ENCODE data around the gene USP38.

Gene USP38

DNA sequence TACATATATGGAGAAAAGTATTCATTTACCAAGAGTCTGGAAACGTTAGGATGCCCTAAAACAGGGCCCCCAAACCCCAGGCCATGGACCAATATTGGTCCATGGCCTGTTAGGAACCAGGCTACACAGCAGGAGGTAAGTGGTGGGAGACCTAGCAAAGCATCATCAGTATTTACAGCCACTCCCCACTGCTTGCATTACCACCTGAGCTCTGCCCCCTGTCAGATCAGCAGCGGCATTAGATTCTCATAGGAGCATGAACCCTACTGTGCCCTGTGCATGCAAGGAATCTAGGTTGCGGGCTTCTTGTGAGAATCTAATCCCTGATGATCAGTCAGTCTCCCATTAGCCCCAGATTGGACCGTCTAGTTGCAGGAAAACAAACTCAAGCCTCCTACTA lies 62.3 kb downstream of the USP38 start:
- no peaks in the 10 kb centered on the region for H3K4me1 ChIP-seq (ENCODE audit: insufficient read depth, low read length)
- H4K20me1 ChIP-seq (ENCODE audit: insufficient read depth, low read length): no peaks in the 10 kb centered on the region
- ATAC-seq (ENCODE audit: insufficient read depth, low read depth) (no peak), DNase-seq (no peak)
- H2AFZ ChIP-seq (ENCODE audit: low read depth, low read length): no peak overlapping the region
- no peaks in the 10 kb centered on the region for H3K27me3 ChIP-seq (ENCODE audit: insufficient read depth, low read length, poor library complexity)
- no peak overlapping the region for H3K27ac ChIP-seq (ENCODE audit: low read length)
- no peak overlapping the region for H3K4me2 ChIP-seq (ENCODE audit: insufficient read depth, low read length)
- peaks cover 5% of the 10 kb centered on the region for H3K9me3 ChIP-seq (ENCODE audit: insufficient read depth, low read length, severe bottlenecking)
- no peak overlapping the region for H3K4me3 ChIP-seq (ENCODE audit: low read depth in 1 of 2, low read length in 2 of 2)
- no peak overlapping the region for H3K9ac ChIP-seq (ENCODE audit: low read depth, low read length)
- H3K79me2 ChIP-seq (ENCODE audit: insufficient read depth, low read length): no peaks in the 10 kb centered on the region
- TF ChIP-seq CTCF (IDR thresholded peaks at IDR 0.05; ENCODE audit: borderline replicate concordance, extremely low read depth, low read length, poor library complexity, severe bottlenecking) (no peak), EZH2 (IDR thresholded peaks at IDR 0.05; ENCODE audit: borderline replicate concordance, low read depth, low read length, severe bottlenecking) (no peak)
- H3K36me3 ChIP-seq (ENCODE audit: insufficient read depth, low read length): no peaks in the 10 kb centered on the region

- no peaks in the 10 kb centered on the region for H4K20me1 ChIP-seq (ENCODE audit: insufficient read depth, low read length)
- ATAC-seq (ENCODE audit: insufficient read depth, low read depth) (no peak), DNase-seq (no peak)
- H3K79me2 ChIP-seq (ENCODE audit: insufficient read depth, low read length): no peaks in the 10 kb centered on the region
- no peaks in the 10 kb centered on the region for H3K4me1 ChIP-seq (ENCODE audit: insufficient read depth, low read length)
- H2AFZ ChIP-seq (ENCODE audit: low read depth, low read length): no peak overlapping the region
- no peaks in the 10 kb centered on the region for H3K9me3 ChIP-seq (ENCODE audit: insufficient read depth, low read length, severe bottlenecking)
- H3K27ac ChIP-seq (ENCODE audit: low read length): no peak overlapping the region
- no peak overlapping the region for H3K4me3 ChIP-seq (ENCODE audit: low read depth in 1 of 2, low read length in 2 of 2)
- H3K36me3 ChIP-seq (ENCODE audit: insufficient read depth, low read length): no peaks in the 10 kb centered on the region
- TF ChIP-seq EZH2 (IDR thresholded peaks at IDR 0.05; ENCODE audit: borderline replicate concordance, low read depth, low read length, severe bottlenecking) (no peak), CTCF (IDR thresholded peaks at IDR 0.05; ENCODE audit: borderline replicate concordance, extremely low read depth, low read length, poor library complexity, severe bottlenecking) (no peak)
- H3K27me3 ChIP-seq (ENCODE audit: insufficient read depth, low read length, poor library complexity): no peaks in the 10 kb centered on the region
- no peak overlapping the region for H3K4me2 ChIP-seq (ENCODE audit: insufficient read depth, low read length)
- H3K9ac ChIP-seq (ENCODE audit: low read depth, low read length): no peak overlapping the region
These were observed 63.1 kb downstream of the USP38 start for GRCh38 chr4:143247866-143248265.

GRCh38 chr4:143248827-143249226 lies 64.1 kb downstream of the USP38 start:
- ATAC-seq (ENCODE audit: insufficient read depth, low read depth): no peak
- no peaks in the 10 kb centered on the region for H4K20me1 ChIP-seq (ENCODE audit: insufficient read depth, low read length)
- no peak for DNase-seq
- no peaks in the 10 kb centered on the region for H3K79me2 ChIP-seq (ENCODE audit: insufficient read depth, low read length)
- no peak overlapping the region for H2AFZ ChIP-seq (ENCODE audit: low read depth, low read length)
- H3K4me2 ChIP-seq (ENCODE audit: insufficient read depth, low read length): no peak overlapping the region
- H3K4me1 ChIP-seq (ENCODE audit: insufficient read depth, low read length): no peaks in the 10 kb centered on the region
- no peak overlapping the region for H3K9ac ChIP-seq (ENCODE audit: low read depth, low read length)
- no peaks in the 10 kb centered on the region for H3K36me3 ChIP-seq (ENCODE audit: insufficient read depth, low read length)
- no peak overlapping the region for H3K4me3 ChIP-seq (ENCODE audit: low read depth in 1 of 2, low read length in 2 of 2)
- H3K9me3 ChIP-seq (ENCODE audit: insufficient read depth, low read length, severe bottlenecking): no peaks in the 10 kb centered on the region
- no peak overlapping the region for H3K27ac ChIP-seq (ENCODE audit: low read length)
- no peaks in the 10 kb centered on the region for H3K27me3 ChIP-seq (ENCODE audit: insufficient read depth, low read length, poor library complexity)
- TF ChIP-seq EZH2 (IDR thresholded peaks at IDR 0.05; ENCODE audit: borderline replicate concordance, low read depth, low read length, severe bottlenecking): no peak
- TF ChIP-seq CTCF (IDR thresholded peaks at IDR 0.05; ENCODE audit: borderline replicate concordance, extremely low read depth, low read length, poor library complexity, severe bottlenecking): no peak

DNA sequence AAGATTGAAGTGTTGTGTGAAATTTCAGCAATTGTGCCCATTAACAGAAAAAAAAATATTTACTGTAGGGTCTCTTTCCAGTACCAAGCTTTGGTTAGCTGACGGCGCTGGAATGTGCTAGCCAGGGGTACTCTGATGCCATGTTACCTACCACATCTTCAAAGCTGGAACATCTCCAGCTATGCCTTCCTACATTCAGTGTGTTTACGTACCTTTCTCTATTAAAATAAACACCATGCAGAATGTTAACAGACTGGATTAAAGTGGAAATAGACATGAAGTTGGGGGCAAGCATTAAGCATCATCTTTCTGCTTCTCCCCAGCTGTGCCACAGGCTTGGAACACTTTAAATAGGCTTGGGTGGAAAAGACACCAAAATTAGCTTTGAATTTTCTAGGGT lies 65.9 kb downstream of the USP38 start:
- no peaks in the 10 kb centered on the region for H3K79me2 ChIP-seq (ENCODE audit: insufficient read depth, low read length)

More for the DNA sequence above, 65.9 kb downstream of the USP38 start:
- H3K36me3 ChIP-seq (ENCODE audit: insufficient read depth, low read length): no peaks in the 10 kb centered on the region
- H2AFZ ChIP-seq (ENCODE audit: low read depth, low read length): no peak overlapping the region
- no peaks in the 10 kb centered on the region for H3K4me1 ChIP-seq (ENCODE audit: insufficient read depth, low read length)
- no peak overlapping the region for H3K4me3 ChIP-seq (ENCODE audit: low read depth in 1 of 2, low read length in 2 of 2)
- ATAC-seq (ENCODE audit: insufficient read depth, low read depth): no peak
- H3K27me3 ChIP-seq (ENCODE audit: insufficient read depth, low read length, poor library complexity): no peaks in the 10 kb centered on the region
- H3K9me3 ChIP-seq (ENCODE audit: insufficient read depth, low read length, severe bottlenecking): no peaks in the 10 kb centered on the region
- H3K4me2 ChIP-seq (ENCODE audit: insufficient read depth, low read length): no peak overlapping the region
- TF ChIP-seq EZH2 (IDR thresholded peaks at IDR 0.05; ENCODE audit: borderline replicate concordance, low read depth, low read length, severe bottlenecking): no peak
- TF ChIP-seq CTCF (IDR thresholded peaks at IDR 0.05; ENCODE audit: borderline replicate concordance, extremely low read depth, low read length, poor library complexity, severe bottlenecking): no peak
- no peak overlapping the region for H3K9ac ChIP-seq (ENCODE audit: low read depth, low read length)
- DNase-seq: no peak
- no peaks in the 10 kb centered on the region for H4K20me1 ChIP-seq (ENCODE audit: insufficient read depth, low read length)
- no peak overlapping the region for H3K27ac ChIP-seq (ENCODE audit: low read length)
